H9 (cell line): ENCODE measurements around the gene PDF. TPM values are rescaled to one million over a fixed set of nuclear protein-coding genes. Genes with fewer than 3 reads are reported as not detected.

ENCODE experiments used
- DNase-seq: peaks from one replicate; pipeline ENCODE4 v3.0.0-alpha.2; 2017
- H2AFZ ChIP-seq: one replicate; pipeline ENCODE4 v1.6.1; 2013; ENCODE audit warnings: mild to moderate bottlenecking, low read length, control low read depth, moderate library complexity
- H2AK5ac ChIP-seq: 2 replicates; pipeline ENCODE4 v1.6.1; 2013; ENCODE audit warnings: low read length, control low read depth, mixed read lengths; ENCODE audit not compliant: insufficient read length
- H2BK120ac ChIP-seq: one replicate; pipeline ENCODE4 v1.6.1; 2013; ENCODE audit warnings: low read depth, mild to moderate bottlenecking, low read length, control low read depth, inconsistent platforms; ENCODE audit not compliant: poor library complexity, severe bottlenecking
- H2BK12ac ChIP-seq: 2 replicates; pipeline ENCODE4 v1.6.1; 2013; ENCODE audit warnings: low read length, control low read depth, mixed read lengths, low read depth; ENCODE audit not compliant: insufficient read length
- H2BK15ac ChIP-seq: 2 replicates; pipeline ENCODE4 v1.6.1; 2013; ENCODE audit warnings: low read depth, low read length, control low read depth
- H2BK20ac ChIP-seq: one replicate; pipeline ENCODE4 v1.6.1; 2013; ENCODE audit warnings: low read depth, mild to moderate bottlenecking, low read length, control low read depth, inconsistent platforms; ENCODE audit not compliant: poor library complexity, severe bottlenecking
- H2BK5ac ChIP-seq: 2 replicates; pipeline ENCODE4 v1.6.1; 2013; ENCODE audit warnings: low read length, control low read depth, mixed read lengths; ENCODE audit not compliant: insufficient read length
- H3K14ac ChIP-seq: 2 replicates; pipeline ENCODE4 v1.6.1; 2013; ENCODE audit warnings: low read length, control low read depth; ENCODE audit not compliant: insufficient read depth
- H3K18ac ChIP-seq: 2 replicates; pipeline ENCODE4 v1.6.1; 2013; ENCODE audit warnings: low read depth, mild to moderate bottlenecking, mixed read lengths, low read length, control low read depth; ENCODE audit not compliant: insufficient read length
- H3K23ac ChIP-seq: 2 replicates; pipeline ENCODE4 v1.6.1; 2013; ENCODE audit warnings: low read length, control low read depth, mixed read lengths, low read depth; ENCODE audit not compliant: insufficient read length
- H3K23me2 ChIP-seq: 2 replicates; pipeline ENCODE4 v1.6.1; 2013; ENCODE audit warnings: low read depth, mild to moderate bottlenecking, mixed read lengths, low read length, control low read depth; ENCODE audit not compliant: insufficient read length, poor library complexity, severe bottlenecking
- H3K27ac ChIP-seq: 2 replicates; pipeline ENCODE4 v1.5.1; 2013; ENCODE audit warnings: low read length, control low read depth, mixed read lengths, low read depth; ENCODE audit not compliant: insufficient read length
- H3K27me3 ChIP-seq: 2 replicates; pipeline ENCODE4 v1.6.1; 2013; ENCODE audit warnings: low read length, control low read depth, inconsistent platforms; ENCODE audit not compliant: insufficient read depth
- H3K4ac ChIP-seq: 2 replicates; pipeline ENCODE4 v1.6.1; 2013; ENCODE audit warnings: low read depth, mild to moderate bottlenecking, control low read depth, inconsistent platforms, low read length, moderate library complexity
- H3K4me1 ChIP-seq: 2 replicates; pipeline ENCODE4 v1.6.1; 2013; ENCODE audit warnings: low read length, control low read depth, inconsistent platforms; ENCODE audit not compliant: insufficient read depth
- H3K4me2 ChIP-seq: 2 replicates; pipeline ENCODE4 v1.6.1; 2013; ENCODE audit warnings: low read length, control low read depth, mixed read lengths; ENCODE audit not compliant: insufficient read length, insufficient read depth
- H3K56ac ChIP-seq: 2 replicates; pipeline ENCODE4 v1.6.1; 2013; ENCODE audit warnings: low read depth, mild to moderate bottlenecking, mixed read lengths, low read length, control low read depth; ENCODE audit not compliant: insufficient read length
- H3K79me1 ChIP-seq: 2 replicates; pipeline ENCODE4 v1.6.1; 2013; ENCODE audit warnings: low read depth, mild to moderate bottlenecking, moderate library complexity, low read length, control low read depth, inconsistent platforms; ENCODE audit not compliant: insufficient read depth, poor library complexity, severe bottlenecking
- H3K79me2 ChIP-seq: 2 replicates; pipeline ENCODE4 v1.6.1; 2013; ENCODE audit warnings: low read length, control low read depth, inconsistent platforms; ENCODE audit not compliant: insufficient read depth
- H3K9ac ChIP-seq: 2 replicates; pipeline ENCODE4 v1.6.1; 2013; ENCODE audit warnings: low read length, control low read depth, mixed read lengths; ENCODE audit not compliant: insufficient read length; ENCODE audit errors: extremely low read depth
- H3K9me3 ChIP-seq: one replicate; pipeline ENCODE4 v1.6.1; 2013; ENCODE audit warnings: low read depth, low read length, inconsistent platforms; ENCODE audit not compliant: control insufficient read depth
- H3T11ph ChIP-seq: one replicate; pipeline ENCODE4 v1.6.1; 2013; ENCODE audit warnings: mild to moderate bottlenecking, low read length, control low read depth, inconsistent platforms
- H4K20me1 ChIP-seq: one replicate; pipeline ENCODE4 v1.6.1; 2013; ENCODE audit not compliant: control insufficient read depth, insufficient read length, insufficient read depth
- H4K5ac ChIP-seq: 2 replicates; pipeline ENCODE4 v1.6.1; 2013; ENCODE audit warnings: low read depth, mild to moderate bottlenecking, mixed read lengths, low read length, control low read depth; ENCODE audit not compliant: insufficient read length
- H4K8ac ChIP-seq: replicated peaks from 2 replicates; pipeline ENCODE4 v1.6.1; 2013; ENCODE audit warnings: low read length, control low read depth, mixed read lengths, low read depth; ENCODE audit not compliant: insufficient read length
- H4K91ac ChIP-seq: 2 replicates; pipeline ENCODE4 v1.6.1; 2013; ENCODE audit warnings: low read depth, mild to moderate bottlenecking, moderate library complexity, mixed read lengths, low read length, control low read depth; ENCODE audit not compliant: insufficient read length
- H3K27ac Mint-ChIP-seq, 3 experiments: 2 replicates in 2 of 3; 3 replicates in 1 of 3; pipeline ENCODE4 v1.8.0; 2020 to 2021; ENCODE audit warnings: mixed read lengths in 3 of 3, mild to moderate bottlenecking in 1 of 3, moderate library complexity in 1 of 3
- H3K27me3 Mint-ChIP-seq: 2 replicates; pipeline ENCODE4 v1.8.0; 2021; ENCODE audit warnings: low read depth, mild to moderate bottlenecking, moderate library complexity, mixed read lengths
- H3K36me3 Mint-ChIP-seq, 3 experiments: 2 replicates in 2 of 3; 3 replicates in 1 of 3; pipeline ENCODE4 v1.8.0; 2020 to 2021; ENCODE audit warnings: low read depth in 3 of 3, mixed read lengths in 3 of 3; ENCODE audit not compliant: insufficient read depth in 1 of 3
- H3K4me1 Mint-ChIP-seq, 2 experiments: 2 replicates each; pipeline ENCODE4 v1.8.0; 2020; ENCODE audit warnings: mixed read lengths in 2 of 2
- H3K4me3 Mint-ChIP-seq, 2 experiments: 2 replicates in 1 of 2; 3 replicates in 1 of 2; pipeline ENCODE4 v1.8.0; 2020 to 2021; ENCODE audit warnings: mild to moderate bottlenecking in 2 of 2, mixed read lengths in 2 of 2, moderate library complexity in 1 of 2
- H3K9me3 Mint-ChIP-seq, 2 experiments: 2 replicates in 1 of 2; 3 replicates in 1 of 2; pipeline ENCODE4 v1.8.0; 2020; ENCODE audit warnings: mild to moderate bottlenecking in 2 of 2, mixed read lengths in 2 of 2, moderate library complexity in 1 of 2
- WGBS: extraction: QIAGEN DNeasy Blood & Tissue Kit; methylation state at CpG from one replicate; pipeline ENCODE4 v1.1.7; 2013; ENCODE audit warnings: missing lambda C conversion rate, low lambda C conversion rate, mixed read lengths; ENCODE audit not compliant: insufficient read length; ENCODE audit errors: extremely low coverage; 5-methylcytosine and 5-hydroxymethylcytosine counted together
- total RNA-seq: library from RNA; stranded (reverse); gene quantifications from 2 replicates; pipeline ENCODE4 v1.2.1, GENCODE V29; 2021
- TF ChIP-seq, protein P1 (sequence below): fragments of 200-600 bp; sonication (generic); conservative IDR thresholded peaks from 3 replicates; pipeline ENCODE4 v1.8.0; 2021; ENCODE audit warnings: antibody characterized with exemption, mild to moderate bottlenecking

PDF gene
- total RNA-seq, 1 experiment from 2014 or later, result 36.4 TPM

DNA sequence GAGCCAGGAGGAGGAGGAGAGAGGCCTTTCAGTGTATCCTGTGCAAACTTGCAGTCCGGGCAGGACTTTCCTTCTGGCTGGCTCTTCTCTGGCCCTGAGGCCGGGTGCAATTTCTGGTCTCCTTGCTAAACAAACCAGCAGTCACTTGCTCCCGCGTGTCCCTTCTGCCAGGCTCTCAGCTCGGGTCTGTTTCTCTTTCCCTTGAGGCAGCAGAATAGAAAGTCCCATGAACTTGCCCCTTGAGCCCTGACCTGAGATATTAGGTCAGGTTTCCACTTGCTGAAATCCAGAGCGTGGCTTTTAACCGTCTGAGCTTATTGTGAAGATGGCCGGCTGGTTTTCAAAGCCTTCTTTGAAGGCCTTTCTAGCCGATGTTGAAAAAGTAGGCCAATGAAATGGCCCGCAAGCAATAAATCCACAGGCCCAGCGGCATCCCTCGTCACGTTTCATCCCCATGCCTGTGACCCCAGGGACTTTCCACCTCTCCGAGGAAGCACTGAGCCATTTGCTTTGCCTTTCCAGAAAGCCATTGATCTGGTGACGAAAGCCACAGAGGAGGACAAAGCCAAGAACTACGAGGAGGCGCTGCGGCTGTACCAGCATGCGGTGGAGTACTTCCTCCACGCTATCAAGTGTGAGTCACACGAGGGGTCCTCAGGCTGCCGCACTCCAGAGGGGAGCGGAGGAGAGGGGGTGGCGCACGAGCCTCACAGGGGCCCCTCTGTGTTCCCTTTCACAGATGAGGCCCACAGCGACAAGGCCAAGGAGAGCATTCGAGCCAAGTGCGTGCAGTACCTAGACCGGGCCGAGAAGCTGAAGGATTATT is 14.7 kb downstream of the PDF start:
- Mint-ChIP-seq H3K27ac (no peak overlapping the region), H3K27me3 (no peaks in the 10 kb centered on the region; the same call in 1 of the 2 replicates), H3K4me3 (no peak overlapping the region), H3K9me3 (no peaks in the 10 kb centered on the region; a peak in 2 of 5 replicates), H3K4me1 (peaks cover 6 to 7% of the 10 kb centered on the region in 2 experiments), H3K36me3 (peaks cover 32 to 67% (median 55%) of the 10 kb centered on the region in 3 experiments; a peak in 6 of 7 replicates)
- Histone ChIP-seq H3K23me2 (peaks cover 6% of the 10 kb centered on the region), H4K20me1 (no peaks in the 10 kb centered on the region), H3K27me3 (no peaks in the 10 kb centered on the region), H3K9ac (no peak overlapping the region), H3K56ac (no peak overlapping the region), H4K8ac (no peak overlapping the region), H3K4ac (no peak overlapping the region), H3K18ac (no peak overlapping the region), H3K14ac (no peak overlapping the region), H2BK15ac (no peak overlapping the region), H3K4me2 (no peak overlapping the region), H2BK20ac (no peak overlapping the region), H4K5ac (no peak overlapping the region), H2BK120ac (no peak overlapping the region), H3K27ac (no peak overlapping the region), H2AFZ (no peak overlapping the region), H3K9me3 (no peaks in the 10 kb centered on the region), H3K23ac (no peak overlapping the region), H2AK5ac (no peak overlapping the region), H2BK12ac (no peak overlapping the region), H4K91ac (no peak overlapping the region), H2BK5ac (no peak overlapping the region), H3K79me1 (peaks cover 7% of the 10 kb centered on the region), H3T11ph (no peak overlapping the region), H3K4me1 (peaks cover 2% of the 10 kb centered on the region; the same call in 1 of the 2 replicates), H3K79me2 (peaks cover 3% of the 10 kb centered on the region; the same call in 1 of the 2 replicates)
- DNase-seq, result no peak
- no CpG with 5 or more reads among the region's 30 CpGs for WGBS
- TF ChIP-seq, protein P1, sequence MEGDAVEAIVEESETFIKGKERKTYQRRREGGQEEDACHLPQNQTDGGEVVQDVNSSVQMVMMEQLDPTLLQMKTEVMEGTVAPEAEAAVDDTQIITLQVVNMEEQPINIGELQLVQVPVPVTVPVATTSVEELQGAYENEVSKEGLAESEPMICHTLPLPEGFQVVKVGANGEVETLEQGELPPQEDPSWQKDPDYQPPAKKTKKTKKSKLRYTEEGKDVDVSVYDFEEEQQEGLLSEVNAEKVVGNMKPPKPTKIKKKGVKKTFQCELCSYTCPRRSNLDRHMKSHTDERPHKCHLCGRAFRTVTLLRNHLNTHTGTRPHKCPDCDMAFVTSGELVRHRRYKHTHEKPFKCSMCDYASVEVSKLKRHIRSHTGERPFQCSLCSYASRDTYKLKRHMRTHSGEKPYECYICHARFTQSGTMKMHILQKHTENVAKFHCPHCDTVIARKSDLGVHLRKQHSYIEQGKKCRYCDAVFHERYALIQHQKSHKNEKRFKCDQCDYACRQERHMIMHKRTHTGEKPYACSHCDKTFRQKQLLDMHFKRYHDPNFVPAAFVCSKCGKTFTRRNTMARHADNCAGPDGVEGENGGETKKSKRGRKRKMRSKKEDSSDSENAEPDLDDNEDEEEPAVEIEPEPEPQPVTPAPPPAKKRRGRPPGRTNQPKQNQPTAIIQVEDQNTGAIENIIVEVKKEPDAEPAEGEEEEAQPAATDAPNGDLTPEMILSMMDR, result no peak
